GM23338 (cell line): ENCODE results near the gene CENPN. TPM values are rescaled to one million over a fixed set of nuclear protein-coding genes. Genes with fewer than 3 reads are reported as not detected.

Source experiments
- ATAC-seq: fragments of 200-7000 bp; cut with Tn5 transposase; 3 replicates; pipeline ENCODE4 v1.9.1; 2020
- DNase-seq: peaks from one replicate; pipeline ENCODE4 v3.0.0-alpha.2; 2015; ENCODE audit warnings: low spot score
- H2AFZ ChIP-seq: fragments of 200-600 bp; sonication (generic); 2 replicates; pipeline ENCODE4 v1.8.0; 2016; ENCODE audit warnings: antibody characterized with exemption, mild to moderate bottlenecking, moderate library complexity
- H3F3A ChIP-seq: fragments of 200-600 bp; sonication (generic); replicated peaks from 2 replicates; pipeline ENCODE4 v1.8.0; 2017; ENCODE audit warnings: antibody characterized with exemption, mixed run types, low read depth
- H3K27ac ChIP-seq: fragments of 200-600 bp; sonication (generic); 2 replicates; pipeline ENCODE4 v1.6.1; 2016; ENCODE audit warnings: low read depth
- H3K27me3 ChIP-seq: fragments of 200-600 bp; sonication (generic); 2 replicates; pipeline ENCODE4 v1.8.0; 2016; ENCODE audit warnings: mild to moderate bottlenecking, mixed run types, moderate library complexity; ENCODE audit not compliant: insufficient read depth
- H3K36me3 ChIP-seq: fragments of 200-600 bp; sonication (generic); 2 replicates; pipeline ENCODE4 v1.8.0; 2016; ENCODE audit warnings: mild to moderate bottlenecking; ENCODE audit not compliant: insufficient read depth
- H3K4me1 ChIP-seq: fragments of 200-600 bp; sonication (generic); 2 replicates; pipeline ENCODE4 v1.8.0; 2016; ENCODE audit warnings: mild to moderate bottlenecking, moderate library complexity; ENCODE audit not compliant: insufficient read depth
- H3K4me2 ChIP-seq: fragments of 200-600 bp; sonication (generic); 2 replicates; pipeline ENCODE4 v1.7.1; 2017; ENCODE audit warnings: mixed run types
- H3K4me3 ChIP-seq: fragments of 200-600 bp; sonication (generic); 2 replicates; pipeline ENCODE4 v1.6.1; 2016; ENCODE audit warnings: mixed run types
- H3K79me2 ChIP-seq: fragments of 200-600 bp; sonication (generic); replicated peaks from 2 replicates; pipeline ENCODE4 v1.8.0; 2017; ENCODE audit warnings: mild to moderate bottlenecking; ENCODE audit not compliant: insufficient read depth
- H3K9me2 ChIP-seq: fragments of 200-600 bp; sonication (generic); 2 replicates; pipeline ENCODE4 v1.8.0; 2017; ENCODE audit not compliant: insufficient read depth
- H4K20me1 ChIP-seq: fragments of 200-600 bp; sonication (generic); replicated peaks from 2 replicates; pipeline ENCODE4 v1.8.0; 2017; ENCODE audit warnings: mild to moderate bottlenecking; ENCODE audit not compliant: insufficient read depth
- H3K27ac Mint-ChIP-seq: 2 replicates; pipeline ENCODE4 v1.8.0; 2020; ENCODE audit warnings: inconsistent platforms, mild to moderate bottlenecking, moderate library complexity, mixed read lengths
- H3K27me3 Mint-ChIP-seq: 3 replicates; pipeline ENCODE4 v1.8.0; 2022; ENCODE audit warnings: low read depth, mild to moderate bottlenecking, moderate library complexity, mixed read lengths, inconsistent platforms; ENCODE audit not compliant: insufficient read depth, poor library complexity
- H3K36me3 Mint-ChIP-seq: 3 replicates; pipeline ENCODE4 v1.8.0; 2021; ENCODE audit warnings: low read depth, mild to moderate bottlenecking, inconsistent platforms, moderate library complexity, mixed read lengths
- H3K4me1 Mint-ChIP-seq: 3 replicates; pipeline ENCODE4 v1.8.0; 2020; ENCODE audit warnings: mild to moderate bottlenecking, inconsistent platforms, mixed read lengths
- H3K4me3 Mint-ChIP-seq: 3 replicates; pipeline ENCODE4 v1.8.0; 2021; ENCODE audit warnings: moderate library complexity, mild to moderate bottlenecking, inconsistent platforms, mixed read lengths
- H3K9me3 Mint-ChIP-seq: 3 replicates; pipeline ENCODE4 v1.8.0; 2020; ENCODE audit warnings: moderate library complexity, mild to moderate bottlenecking, inconsistent platforms, mixed read lengths
- CREB1 ChIP-seq: fragments of 250-450 bp; sonication (Bioruptor Pico); IDR thresholded peaks from 2 replicates; pipeline ENCODE4 v1.5.0; 2020; ENCODE audit warnings: low read depth, mild to moderate bottlenecking, moderate library complexity
- ETS1 ChIP-seq: IDR thresholded peaks from 2 replicates; pipeline ENCODE4 v1.6.1; 2016; ENCODE audit warnings: antibody characterized with exemption
- EZH2 ChIP-seq: fragments of 200-600 bp; sonication (generic); IDR thresholded peaks from one replicate; pipeline ENCODE4 v1.8.0; 2017; ENCODE audit warnings: antibody characterized with exemption, mild to moderate bottlenecking, low read depth; ENCODE audit not compliant: unreplicated experiment
- JUNB ChIP-seq: IDR thresholded peaks from one replicate; pipeline ENCODE4 v1.6.1; 2016; ENCODE audit warnings: antibody characterized with exemption; ENCODE audit not compliant: unreplicated experiment
- NANOG ChIP-seq: IDR thresholded peaks from 2 replicates; pipeline ENCODE4 v1.6.1; 2016; ENCODE audit warnings: antibody characterized with exemption, borderline replicate concordance
- POLR2AphosphoS5 ChIP-seq: IDR thresholded peaks from 2 replicates; pipeline ENCODE4 v1.6.1; 2016; ENCODE audit warnings: antibody characterized with exemption, low read depth
- REST ChIP-seq: IDR thresholded peaks from one replicate; pipeline ENCODE4 v1.6.1; 2018; ENCODE audit warnings: antibody characterized with exemption; ENCODE audit not compliant: unreplicated experiment
- STAT1 ChIP-seq: IDR thresholded peaks from one replicate; pipeline ENCODE4 v1.6.1; 2016; ENCODE audit warnings: antibody characterized with exemption; ENCODE audit not compliant: unreplicated experiment
- ZNF331 ChIP-seq: fragments of 250-450 bp; sonication (Bioruptor Pico); IDR thresholded peaks from 2 replicates; pipeline ENCODE4 v1.5.0; 2020; ENCODE audit warnings: low read depth, mild to moderate bottlenecking, moderate library complexity
- polyA plus RNA-seq: library from polyadenylated mRNA; unstranded; fragments of >200 nt; fragmentation: Nextera tagmentation; extraction: Ambion mirVana; gene quantifications from 2 replicates; pipeline ENCODE4 v1.2.1, GENCODE V29; 2016
- total RNA-seq: library from RNA; depleted of rRNA; stranded (reverse); fragments of >200 nt; shearing (Covaris generic); gene quantifications from 2 replicates; pipeline ENCODE4 v1.2.3, GENCODE V29; 2014
- TF ChIP-seq, protein P1 (sequence below): fragments of 250-450 bp; sonication (Bioruptor Pico); IDR thresholded peaks from 2 replicates; pipeline ENCODE4 v1.5.0; 2020; ENCODE audit warnings: mild to moderate bottlenecking, moderate library complexity

Gene CENPN
- total and polyA plus RNA-seq, 2 experiments from 2014 or later = 43.6 to 80.8 TPM

- Histone ChIP-seq H3K4me1 (peaks cover 19% of the 10 kb centered on the region), H4K20me1 (no peaks in the 10 kb centered on the region), H3K27ac (no peak overlapping the region), H3K9me2 (no peaks in the 10 kb centered on the region), H2AFZ (peak overlapping the region; percentile 85), H3K4me3 (no peak overlapping the region), H3K27me3 (no peaks in the 10 kb centered on the region), H3K79me2 (no peaks in the 10 kb centered on the region), H3K4me2 (peak overlapping the region; percentile 66), H3F3A (0 out of 2 replicates have a peak, but pooled peaks cover 3% of the 10 kb centered on the region), H3K36me3 (no peaks in the 10 kb centered on the region)
- Mint-ChIP-seq H3K4me1 (peaks cover 19% of the 10 kb centered on the region), H3K27me3 (peaks cover 2% of the 10 kb centered on the region), H3K27ac (no peak overlapping the region; the same call in 1 of the 2 replicates), H3K9me3 (no peaks in the 10 kb centered on the region), H3K4me3 (peak overlapping the region; percentile 2; the same call in 1 of the 3 replicates), H3K36me3 (no peaks in the 10 kb centered on the region; the same call in 2 of the 3 replicates)
- ATAC-seq (peak; percentile 69), DNase-seq (peak; percentile 37)
- TF ChIP-seq CREB1 (CRISPR knock-in tag) (no peak), EZH2 (no peak)
These were observed 53.7 kb downstream of the CENPN start for GRCh38 chr16:81060576-81061306.

DNA sequence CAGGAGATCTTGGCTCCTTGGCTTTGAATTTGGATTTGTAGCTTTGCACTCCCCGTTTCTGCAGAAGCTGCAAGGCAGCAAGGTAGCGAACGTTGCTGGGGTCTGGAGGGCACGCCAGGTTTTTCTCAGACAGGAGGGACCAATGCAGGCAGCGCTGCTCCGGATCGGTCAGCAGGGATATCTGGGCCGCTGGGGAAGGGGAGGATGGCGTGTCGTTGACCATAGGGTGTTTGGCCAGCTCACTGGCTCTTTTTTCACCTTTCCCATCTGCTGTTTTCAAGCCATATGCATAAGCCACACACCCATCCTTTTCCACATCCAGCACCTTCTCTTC is 54.3 kb downstream of the CENPN start:
- TF ChIP-seq POLR2AphosphoS5 (no peak), NANOG (no peak), ETS1 (no peak), JUNB (no peak), CREB1 (CRISPR knock-in tag) (no peak), REST (no peak), ZNF331 (CRISPR knock-in tag) (no peak), STAT1 (no peak)
- TF ChIP-seq, protein P1, sequence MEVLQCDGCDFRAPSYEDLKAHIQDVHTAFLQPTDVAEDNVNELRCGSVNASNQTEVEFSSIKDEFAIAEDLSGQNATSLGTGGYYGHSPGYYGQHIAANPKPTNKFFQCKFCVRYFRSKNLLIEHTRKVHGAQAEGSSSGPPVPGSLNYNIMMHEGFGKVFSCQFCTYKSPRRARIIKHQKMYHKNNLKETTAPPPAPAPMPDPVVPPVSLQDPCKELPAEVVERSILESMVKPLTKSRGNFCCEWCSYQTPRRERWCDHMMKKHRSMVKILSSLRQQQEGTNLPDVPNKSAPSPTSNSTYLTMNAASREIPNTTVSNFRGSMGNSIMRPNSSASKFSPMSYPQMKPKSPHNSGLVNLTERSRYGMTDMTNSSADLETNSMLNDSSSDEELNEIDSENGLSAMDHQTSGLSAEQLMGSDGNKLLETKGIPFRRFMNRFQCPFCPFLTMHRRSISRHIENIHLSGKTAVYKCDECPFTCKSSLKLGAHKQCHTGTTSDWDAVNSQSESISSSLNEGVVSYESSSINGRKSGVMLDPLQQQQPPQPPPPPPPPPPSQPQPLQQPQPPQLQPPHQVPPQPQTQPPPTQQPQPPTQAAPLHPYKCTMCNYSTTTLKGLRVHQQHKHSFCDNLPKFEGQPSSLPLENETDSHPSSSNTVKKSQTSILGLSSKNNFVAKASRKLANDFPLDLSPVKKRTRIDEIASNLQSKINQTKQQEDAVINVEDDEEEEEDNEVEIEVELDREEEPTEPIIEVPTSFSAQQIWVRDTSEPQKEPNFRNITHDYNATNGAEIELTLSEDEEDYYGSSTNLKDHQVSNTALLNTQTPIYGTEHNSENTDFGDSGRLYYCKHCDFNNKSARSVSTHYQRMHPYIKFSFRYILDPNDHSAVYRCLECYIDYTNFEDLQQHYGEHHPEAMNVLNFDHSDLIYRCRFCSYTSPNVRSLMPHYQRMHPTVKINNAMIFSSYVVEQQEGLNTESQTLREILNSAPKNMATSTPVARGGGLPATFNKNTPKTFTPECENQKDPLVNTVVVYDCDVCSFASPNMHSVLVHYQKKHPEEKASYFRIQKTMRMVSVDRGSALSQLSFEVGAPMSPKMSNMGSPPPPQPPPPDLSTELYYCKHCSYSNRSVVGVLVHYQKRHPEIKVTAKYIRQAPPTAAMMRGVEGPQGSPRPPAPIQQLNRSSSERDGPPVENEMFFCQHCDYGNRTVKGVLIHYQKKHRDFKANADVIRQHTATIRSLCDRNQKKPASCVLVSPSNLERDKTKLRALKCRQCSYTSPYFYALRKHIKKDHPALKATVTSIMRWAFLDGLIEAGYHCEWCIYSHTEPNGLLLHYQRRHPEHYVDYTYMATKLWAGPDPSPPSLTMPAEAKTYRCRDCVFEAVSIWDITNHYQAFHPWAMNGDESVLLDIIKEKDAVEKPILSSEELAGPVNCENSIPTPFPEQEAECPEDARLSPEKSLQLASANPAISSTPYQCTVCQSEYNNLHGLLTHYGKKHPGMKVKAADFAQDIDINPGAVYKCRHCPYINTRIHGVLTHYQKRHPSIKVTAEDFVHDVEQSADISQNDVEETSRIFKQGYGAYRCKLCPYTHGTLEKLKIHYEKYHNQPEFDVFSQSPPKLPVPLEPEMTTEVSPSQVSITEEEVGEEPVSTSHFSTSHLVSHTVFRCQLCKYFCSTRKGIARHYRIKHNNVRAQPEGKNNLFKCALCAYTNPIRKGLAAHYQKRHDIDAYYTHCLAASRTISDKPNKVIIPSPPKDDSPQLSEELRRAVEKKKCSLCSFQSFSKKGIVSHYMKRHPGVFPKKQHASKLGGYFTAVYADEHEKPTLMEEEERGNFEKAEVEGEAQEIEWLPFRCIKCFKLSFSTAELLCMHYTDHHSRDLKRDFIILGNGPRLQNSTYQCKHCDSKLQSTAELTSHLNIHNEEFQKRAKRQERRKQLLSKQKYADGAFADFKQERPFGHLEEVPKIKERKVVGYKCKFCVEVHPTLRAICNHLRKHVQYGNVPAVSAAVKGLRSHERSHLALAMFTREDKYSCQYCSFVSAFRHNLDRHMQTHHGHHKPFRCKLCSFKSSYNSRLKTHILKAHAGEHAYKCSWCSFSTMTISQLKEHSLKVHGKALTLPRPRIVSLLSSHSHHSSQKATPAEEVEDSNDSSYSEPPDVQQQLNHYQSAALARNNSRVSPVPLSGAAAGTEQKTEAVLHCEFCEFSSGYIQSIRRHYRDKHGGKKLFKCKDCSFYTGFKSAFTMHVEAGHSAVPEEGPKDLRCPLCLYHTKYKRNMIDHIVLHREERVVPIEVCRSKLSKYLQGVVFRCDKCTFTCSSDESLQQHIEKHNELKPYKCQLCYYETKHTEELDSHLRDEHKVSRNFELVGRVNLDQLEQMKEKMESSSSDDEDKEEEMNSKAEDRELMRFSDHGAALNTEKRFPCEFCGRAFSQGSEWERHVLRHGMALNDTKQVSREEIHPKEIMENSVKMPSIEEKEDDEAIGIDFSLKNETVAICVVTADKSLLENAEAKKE = no peak
- peaks cover 2% of the 10 kb centered on the region for H3K27me3 Mint-ChIP-seq
- H3K27ac Mint-ChIP-seq = no peak overlapping the region; the same call in 1 of the 2 replicates
- Histone ChIP-seq H3K9me2 (no peaks in the 10 kb centered on the region), H3K4me1 (peaks cover 19% of the 10 kb centered on the region), H3K27ac (no peak overlapping the region), H3F3A (0 out of 2 replicates have a peak, but pooled peaks cover 3% of the 10 kb centered on the region), H2AFZ (peak overlapping the region; percentile 85), H3K4me2 (0 out of 2 replicates have a peak overlapping the region, but pooled peaks have one; percentile 66), H3K4me3 (no peak overlapping the region), H3K36me3 (no peaks in the 10 kb centered on the region), H4K20me1 (no peaks in the 10 kb centered on the region), H3K79me2 (no peaks in the 10 kb centered on the region), H3K27me3 (no peaks in the 10 kb centered on the region)
- no peak overlapping the region for H3K4me3 Mint-ChIP-seq
- ATAC-seq (peak; percentile 55), DNase-seq (no peak)
- no peaks in the 10 kb centered on the region for H3K9me3 Mint-ChIP-seq
- H3K4me1 Mint-ChIP-seq = peaks cover 19% of the 10 kb centered on the region
- H3K36me3 Mint-ChIP-seq = no peaks in the 10 kb centered on the region; the same call in 2 of the 3 replicates
